Midbrain (tissue), 1 donor: Measurements from ENCODE around the gene P2RX2.

ENCODE experiments used
- DNase-seq: peaks from one replicate; lab custom pipeline; 2025; lab: John Stamatoyannopoulos, UW

The P2RX2 gene

DNA sequence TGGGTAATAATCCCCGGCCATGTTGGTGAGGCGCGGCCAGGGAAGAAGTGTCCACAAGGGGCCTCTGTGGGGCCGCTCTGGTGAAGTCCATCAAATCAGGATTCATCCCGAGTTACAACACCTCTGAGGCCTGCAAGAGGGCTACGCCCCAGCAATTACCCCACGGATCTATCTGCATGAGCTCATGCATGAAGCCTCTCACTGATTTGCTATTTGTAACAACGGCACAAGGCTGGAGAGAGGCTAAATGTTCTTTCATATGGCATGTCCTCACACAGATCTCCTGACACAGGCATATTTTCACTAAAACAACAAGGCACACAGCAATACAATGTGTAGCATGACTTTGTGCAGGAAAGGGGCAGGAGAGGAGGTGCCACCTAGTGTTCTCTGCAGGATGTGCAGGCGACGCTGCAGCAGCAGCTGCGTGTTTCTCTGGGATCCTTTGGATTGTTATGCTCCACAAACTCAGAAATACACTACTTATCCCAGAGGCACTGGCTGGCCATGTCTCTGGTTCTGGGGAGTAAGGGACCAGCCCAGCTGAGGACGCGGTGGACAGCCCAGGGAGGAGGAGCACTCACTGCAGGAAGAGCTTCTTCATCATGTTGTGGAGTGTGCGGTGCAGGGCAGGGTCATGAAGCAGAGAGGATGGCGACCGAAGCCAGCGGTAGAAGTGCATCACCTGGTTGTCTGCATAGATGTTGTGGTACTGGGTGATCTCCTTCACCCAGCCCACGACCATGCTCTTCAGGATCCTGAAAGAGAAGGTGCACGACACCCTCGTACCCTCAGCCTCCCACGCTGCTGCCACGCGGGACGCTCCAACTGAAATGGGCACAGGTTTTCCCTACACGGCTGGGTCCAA, 20.2 kb downstream of the P2RX2 start:
- no peak for DNase-seq

DNA sequence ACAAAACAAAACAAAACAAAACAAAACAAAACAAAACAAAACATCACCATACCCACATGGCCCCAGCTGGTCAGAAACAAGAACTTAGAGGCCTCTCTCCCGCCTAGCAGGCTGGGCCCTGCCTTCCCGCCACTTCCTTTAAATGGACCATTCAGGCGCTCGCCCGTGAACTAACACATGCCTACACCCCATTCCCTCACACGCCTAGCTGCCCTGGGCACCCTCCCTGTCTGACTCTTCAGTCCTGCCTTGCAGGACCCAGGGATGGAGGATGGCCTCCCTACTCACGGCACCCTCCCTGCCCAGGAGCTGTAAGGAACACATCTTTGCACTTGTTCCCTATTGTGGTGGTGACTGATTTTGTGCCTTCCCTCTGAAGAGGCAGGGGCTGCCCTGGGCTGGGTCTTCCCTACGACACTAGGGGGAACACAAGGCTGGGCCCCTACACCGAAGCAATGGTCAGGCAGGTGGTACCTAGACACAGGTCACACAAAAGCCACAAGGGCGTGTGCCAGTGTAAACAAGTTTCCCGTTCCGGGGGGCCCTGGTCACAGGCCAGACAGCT, 21.5 kb downstream of the P2RX2 start:
- no peak for DNase-seq

DNA sequence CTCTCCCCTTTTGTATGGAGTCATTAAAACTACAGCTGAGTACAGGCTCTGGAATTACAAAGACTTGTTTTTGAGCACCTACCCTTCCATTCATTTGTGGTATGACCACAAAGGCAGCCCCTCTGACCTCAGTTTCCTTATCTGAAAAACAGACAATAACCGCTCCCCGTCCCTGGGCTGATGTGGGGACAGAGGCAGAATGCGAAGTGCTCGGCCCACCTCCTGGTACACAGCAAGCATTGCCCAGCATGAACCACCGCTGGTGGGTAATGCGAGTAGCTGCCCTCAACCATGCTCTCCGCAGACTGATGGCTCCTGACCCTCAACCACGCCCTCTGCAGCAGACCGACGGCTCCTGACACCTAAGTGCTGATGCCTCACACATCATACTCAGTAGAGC, 22.4 kb downstream of the P2RX2 start:
- DNase-seq, result no peak

DNA sequence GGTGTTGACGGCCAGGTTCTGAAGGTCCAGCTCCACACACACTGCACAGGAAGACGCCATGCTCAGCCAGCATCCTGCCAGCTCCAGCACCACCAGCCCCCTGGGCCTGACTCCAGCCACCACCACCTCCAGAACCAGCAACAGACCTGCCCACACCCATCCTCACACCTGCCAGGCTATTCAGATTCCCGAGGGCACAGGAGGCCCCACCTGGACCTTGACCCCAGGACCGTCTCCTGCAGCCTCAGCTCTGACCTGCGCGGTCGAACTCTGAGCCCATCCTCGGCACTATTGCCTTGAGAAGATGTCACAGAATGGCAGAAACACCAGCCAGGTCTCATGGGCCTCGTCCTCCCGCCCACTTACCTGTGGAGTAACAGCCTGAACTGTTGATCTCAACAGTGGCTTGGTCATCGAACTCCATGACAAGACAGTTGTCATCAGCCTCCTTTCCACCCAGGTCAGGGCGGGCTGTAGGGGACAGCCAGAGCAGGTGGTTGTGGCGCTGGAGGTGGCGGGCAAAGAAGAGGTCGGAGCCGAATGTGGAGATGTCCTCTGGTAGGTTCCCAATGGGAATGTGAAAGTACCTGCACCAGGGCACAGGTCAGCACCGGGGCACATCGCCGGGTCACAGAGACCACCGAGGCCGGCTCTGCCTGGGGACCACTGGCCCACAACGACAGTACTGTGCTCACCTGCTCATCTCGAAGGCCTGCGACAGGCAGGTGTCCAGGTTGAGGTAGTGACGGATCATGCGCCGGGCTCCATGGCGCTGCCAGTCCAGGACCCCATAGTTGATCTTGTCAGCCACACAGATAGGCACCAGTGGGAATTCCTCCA, 23.5 kb downstream of the P2RX2 start:
- DNase-seq, result no peak

DNA sequence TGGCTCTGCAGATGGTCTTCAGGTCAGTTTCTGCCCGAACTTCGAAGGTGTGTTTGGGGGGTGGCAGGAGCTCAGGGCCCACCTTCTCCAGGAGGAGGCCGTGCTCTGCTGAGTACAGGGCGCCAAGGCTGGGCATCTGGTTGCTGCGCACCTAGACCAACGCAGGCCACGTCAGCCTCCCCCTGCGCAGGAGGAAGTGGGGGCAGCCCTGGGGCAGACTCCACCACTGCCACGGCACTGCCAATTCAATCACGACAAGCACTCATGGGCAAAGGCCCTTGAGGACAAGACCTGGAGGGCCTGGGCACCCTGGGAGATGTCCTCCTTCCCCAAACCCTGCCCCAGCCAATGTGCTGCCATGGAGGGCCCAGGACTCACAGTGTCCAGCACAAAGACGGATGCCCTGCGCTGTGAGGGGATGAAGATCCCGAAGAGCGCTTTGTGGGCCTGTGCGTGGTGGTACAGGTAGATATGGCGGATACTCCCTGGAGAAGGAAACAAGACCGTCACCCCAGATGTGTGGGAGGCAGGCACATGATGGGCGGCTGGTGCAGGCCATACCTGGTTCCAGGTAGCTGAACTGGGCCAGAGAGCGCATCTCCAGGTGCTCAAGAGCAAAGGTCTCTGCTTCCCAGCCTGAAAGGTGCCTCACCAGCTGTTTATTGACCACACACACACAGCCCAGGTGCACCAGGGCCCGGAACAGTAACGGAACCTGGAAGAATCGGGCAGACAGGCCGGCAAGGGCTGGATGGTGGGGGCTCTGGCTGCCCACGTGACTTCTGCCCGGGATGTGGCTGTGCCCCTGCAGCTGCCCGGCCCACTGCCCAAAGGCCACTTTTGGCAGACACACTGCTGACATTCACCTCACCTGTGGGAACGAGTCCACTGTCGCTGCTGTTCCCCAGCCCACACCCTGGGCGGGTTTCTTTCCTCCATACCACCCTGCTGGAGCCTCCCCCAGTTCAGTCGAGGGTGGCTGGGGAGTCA, 24.6 kb downstream of the P2RX2 start:
- DNase-seq, result no peak

DNA sequence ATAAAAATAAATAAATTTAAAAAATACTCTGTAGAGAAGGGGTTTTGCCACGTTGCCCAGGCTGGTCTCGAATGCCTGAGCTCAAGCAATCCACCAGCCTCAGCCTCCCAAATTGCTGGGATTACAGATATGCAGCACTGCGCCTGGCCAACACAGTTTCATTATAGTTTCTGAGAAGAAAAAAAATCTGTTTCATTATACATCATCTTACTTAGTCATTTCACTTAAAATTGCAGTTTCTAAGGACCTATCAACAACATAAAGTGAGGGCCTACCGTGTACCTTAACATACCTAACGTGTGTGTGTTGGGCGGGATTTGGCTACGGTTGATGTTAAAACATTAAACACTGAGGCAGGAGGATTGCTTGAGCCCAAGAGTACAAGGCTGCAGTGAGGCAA, 28.3 kb downstream of the P2RX2 start:
- no peak for DNase-seq

DNA sequence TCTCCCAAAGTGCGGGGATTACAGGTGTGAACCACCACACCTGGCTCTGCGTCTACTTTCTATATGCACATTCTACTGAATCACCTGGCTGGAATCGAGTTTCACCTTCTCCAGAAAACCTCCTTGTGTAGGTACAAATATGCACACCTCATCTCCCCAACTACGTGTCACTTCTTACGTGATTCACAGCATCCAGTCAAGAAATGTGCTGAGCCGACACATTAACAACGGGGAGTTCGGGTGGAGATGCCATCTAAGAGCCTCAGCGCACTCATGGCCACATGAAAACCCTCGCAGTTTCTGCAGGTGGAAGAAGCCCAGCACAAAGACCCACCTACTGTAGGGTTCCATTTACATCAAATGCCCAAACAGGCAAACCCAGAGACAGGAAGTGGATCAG, 29.3 kb downstream of the P2RX2 start:
- no peak for DNase-seq

DNA sequence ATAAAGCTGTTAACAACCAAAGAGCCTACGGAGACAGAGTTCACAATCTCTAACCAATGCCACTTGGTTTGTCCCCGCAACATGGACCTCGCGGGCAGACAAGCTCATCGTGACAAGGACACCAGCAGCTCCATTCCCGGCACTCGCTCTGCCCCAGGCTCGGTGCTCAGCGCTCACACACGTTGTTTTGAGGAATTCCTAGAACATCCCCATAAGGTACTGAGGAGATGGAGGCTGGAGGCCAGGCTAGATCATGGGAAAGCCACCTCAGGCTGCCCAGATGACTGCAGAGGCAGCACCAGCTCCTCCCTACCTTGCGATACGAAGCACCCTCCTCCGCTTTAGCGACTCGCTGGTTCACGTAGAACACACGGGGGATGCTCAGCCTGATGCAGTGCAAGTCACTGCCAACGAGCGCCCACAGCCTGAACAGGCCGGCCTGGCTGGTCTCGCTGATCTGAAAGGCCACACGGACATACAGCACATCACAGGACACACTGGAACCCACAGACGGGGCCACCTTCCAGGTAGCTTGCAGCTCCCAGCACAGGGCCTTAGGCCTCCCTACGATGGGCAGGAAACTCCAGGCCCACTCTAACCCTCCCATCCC, 30.1 kb downstream of the P2RX2 start:
- no peak for DNase-seq

DNA sequence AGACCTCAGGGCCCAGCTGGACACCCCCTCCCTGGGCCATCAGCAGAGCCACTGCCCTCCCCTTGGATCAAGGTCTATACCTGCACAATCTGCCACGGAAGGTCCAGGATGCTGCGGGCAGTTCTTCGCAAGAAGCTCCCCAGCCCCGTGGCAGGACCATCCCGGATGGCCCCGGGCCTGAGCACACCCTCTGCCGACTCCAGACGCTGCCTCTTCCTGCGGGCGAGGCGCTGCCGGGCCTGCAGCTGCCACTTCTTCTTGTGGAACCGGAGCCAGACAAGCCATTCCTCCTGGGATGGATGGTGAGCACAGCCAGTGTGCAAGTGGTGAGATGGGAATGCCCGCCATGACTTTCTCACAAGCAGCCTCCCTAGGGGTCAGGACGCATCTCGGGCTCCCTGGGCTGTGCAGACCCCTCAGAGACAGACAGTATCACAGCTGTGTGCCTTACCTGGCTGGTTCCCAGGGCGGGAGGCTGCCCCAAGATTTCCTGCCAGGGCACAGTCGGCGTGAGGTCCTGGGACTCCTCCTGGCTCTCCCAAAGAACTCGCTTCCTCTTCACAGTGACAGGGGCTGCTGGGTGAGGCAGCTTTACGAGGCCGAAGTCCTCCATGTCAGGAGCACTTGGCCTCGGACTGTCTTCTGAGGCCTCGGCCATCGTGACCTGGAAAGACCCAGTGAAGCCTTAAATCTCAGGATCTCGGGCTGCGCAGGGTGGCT, 30.8 kb downstream of the P2RX2 start:
- DNase-seq, result no peak

DNA sequence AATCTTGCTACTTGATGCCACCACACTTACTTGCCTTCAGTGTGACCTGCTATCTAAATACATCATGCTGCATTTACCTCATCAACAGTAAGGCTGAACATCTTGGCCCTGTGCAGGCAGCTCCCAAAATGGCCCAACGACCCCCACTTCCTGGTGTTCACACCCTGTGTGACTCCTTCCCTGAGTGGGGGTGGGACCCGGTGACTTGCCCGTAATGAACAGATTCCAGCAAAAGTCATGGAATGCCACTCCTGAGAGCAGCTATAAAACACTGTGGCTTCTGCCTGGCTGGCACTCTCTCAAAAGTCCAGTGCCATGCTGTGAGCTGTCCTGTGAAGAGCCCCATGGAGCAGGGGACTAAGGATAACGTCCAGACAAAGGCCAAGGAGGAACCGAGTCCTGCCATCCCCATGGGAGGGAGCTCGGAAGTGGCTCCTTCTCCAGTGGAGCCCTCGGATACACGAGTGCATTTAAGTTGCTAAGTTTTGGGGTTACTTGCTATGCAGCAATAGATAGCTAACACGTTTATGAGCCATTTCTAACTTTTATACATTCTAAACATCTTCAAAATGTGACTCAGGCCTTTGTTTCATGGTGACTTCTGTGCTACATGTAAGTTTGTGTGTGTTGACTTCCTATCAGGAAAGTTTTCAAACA, 33.0 kb downstream of the P2RX2 start:
- no peak for DNase-seq

DNA sequence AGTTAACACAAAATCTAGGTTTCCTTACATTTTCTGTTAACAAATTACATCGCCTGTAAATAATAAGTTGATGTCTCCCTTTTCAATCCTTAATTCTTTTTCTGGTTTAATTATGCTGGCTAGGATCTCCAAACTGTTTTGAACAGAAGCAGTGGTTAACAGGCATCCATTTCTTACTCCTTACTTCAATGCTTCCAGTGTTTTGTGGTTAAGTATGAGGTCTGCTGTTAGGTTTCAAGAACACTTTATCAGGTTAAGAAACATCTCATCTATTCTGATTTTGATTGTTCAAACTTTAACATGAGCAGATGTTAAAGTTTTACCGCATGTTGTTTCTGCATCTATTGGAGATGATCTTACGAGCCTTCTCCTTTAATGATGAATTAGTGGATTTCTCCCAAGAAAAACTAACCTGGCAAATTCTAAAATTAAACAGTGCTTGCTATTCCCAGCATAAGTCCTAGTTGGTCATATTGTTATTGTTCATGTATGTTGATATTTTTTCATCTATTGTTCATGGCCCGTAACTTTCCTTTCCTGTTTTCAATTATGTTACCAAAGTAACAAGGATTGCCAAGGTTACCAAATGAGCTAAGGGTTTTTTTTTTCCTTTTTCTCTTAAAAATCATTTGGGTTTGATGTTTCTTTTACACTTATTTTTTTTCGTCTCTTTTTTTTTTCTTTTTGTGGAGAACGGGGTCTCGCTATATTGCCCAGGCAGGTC, 35.2 kb downstream of the P2RX2 start:
- DNase-seq, result no peak

DNA sequence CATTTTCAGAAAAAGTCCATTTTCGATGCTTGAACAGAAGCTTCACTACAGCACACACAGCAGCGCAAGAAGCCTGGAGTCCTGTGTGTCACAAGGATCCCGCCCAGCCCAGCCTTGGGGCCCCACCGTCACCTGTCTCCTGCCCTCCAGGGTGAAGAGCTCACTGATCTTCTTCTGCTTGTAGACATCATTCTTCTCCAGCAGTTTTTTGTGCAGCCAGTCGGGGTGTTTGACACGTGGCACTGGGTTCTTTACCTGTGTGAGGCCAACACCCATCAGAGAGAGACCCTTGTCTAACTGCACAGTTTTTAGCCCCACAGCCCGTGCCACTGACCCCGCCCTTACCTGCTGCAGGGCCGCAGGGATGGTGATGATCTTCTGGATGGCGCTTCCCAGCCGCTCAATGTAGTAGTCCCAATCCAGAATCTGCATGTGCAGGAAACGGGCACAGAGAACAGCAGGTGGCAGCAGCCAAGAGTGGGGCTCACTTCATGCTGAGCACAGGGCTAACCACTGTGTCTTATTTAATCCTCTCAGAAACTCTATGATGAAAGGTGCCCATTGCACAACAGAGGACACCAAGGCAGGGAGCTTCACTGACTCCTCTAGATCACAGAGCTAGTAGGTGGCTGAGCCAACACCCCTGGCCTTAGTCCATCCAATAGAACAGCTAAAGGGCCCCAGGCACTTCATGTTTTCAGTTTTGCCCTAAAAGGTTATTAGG, 38.6 kb downstream of the P2RX2 start:
- DNase-seq, result no peak

DNA sequence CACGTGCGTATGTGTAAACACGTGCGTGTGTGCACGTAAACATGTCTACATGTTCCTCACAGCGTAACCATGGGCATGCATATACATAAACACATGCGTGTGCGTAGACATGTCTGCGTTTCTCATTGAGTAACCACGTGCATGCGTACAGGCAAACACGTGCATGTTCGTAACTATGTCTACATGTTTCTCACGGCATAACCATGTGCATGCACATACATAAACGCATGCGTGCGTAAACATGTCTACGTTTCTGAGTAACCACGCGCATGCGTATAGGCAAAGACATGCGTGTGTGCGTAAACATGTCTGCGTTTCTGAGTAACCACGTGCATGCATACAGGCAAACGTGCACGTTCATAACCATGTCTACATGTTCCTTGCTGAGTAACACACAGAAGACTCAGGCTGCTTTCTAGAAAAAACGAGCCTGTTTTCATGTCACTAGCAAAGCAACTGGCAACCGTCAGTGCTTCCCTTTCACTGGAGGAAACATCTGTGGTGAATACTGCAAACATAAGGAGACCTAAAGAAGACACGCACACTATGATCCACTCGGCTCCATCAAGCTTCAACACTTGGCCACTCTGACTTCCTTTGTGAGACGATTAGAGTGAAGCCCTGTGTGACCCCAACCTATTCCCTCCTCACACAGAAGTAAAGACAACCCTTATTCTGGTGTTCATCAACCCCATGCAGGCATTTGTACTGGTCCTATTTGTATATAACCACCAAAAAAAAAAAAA, 39.7 kb downstream of the P2RX2 start:
- DNase-seq, result no peak

DNA sequence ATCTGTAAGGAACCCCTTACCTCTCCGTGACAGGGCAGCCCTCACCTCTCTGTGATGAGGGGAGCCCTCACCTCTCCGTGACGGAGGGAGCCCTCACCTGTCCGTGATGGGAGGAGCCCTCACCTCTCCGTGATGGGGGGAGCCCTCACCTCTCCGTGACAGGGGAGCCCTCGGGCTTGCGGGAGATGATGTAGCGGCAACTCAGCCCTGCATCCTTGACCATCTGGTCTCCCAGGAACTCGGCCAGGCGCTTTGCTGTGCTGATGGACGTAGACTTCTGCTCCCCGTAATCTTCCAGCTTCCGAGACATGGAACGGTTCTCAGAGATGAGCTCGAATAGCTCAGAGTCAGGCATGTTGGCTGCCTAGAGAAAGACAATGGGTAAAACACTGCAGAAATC, 40.6 kb downstream of the P2RX2 start:
- no peak for DNase-seq

DNA sequence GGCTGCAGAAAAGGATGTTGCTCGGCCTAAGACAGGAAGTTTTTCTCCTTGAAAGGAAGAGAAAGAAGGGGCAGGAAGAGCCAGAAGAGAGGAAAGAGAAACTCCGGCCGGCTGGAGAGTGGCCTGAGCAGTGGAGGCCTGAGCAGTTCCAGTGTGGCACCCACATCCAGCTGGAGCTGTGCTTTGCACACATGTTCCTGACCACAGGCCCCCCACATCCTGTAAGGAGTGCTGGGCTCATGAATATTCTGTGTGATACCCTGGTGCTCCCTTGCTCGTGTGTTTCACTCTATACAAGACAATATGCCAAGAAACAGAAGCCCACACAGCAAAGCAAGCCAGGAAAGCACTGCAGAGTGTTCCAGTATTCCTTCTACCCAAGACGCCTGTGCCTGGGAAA, 41.5 kb downstream of the P2RX2 start:
- no peak for DNase-seq

DNA sequence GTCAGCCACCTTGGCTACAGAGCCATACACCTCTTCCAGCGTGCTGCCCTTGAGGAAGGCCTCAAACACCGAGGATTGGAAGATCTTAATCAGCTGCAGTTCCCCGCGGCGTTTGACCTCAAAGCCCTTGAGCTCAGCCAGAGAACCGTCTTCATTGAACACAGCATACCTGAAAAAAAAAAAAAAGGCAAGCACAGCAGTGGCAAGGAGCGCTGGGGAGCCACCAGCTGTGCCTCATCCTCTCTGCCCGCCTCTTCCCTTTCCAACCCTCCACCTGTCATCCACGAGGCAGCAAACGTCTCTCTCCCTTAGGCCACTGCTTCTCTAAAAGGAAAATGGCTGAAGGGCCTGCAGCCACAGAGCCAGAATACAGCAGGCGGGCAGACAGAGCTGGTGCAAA, 42.4 kb downstream of the P2RX2 start:
- no peak for DNase-seq

DNA sequence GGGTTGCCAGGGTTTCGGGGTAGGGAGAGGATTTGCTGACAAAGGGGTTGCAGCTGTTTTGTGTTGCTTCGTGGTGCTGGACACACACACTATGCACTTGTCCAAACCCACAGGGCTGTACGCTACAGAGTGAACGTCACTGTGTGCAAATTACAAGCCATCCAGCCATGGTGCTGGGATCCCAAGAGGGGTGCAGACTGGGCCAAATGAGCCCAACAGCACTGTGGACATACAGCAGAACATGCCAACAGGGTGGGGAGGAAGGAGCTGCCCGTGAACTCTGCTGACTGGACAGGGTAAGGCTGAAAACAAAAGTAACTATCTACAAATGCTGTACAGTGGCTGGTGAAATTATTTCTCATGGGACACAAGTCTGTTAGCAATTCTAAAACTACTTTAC, 43.4 kb downstream of the P2RX2 start:
- DNase-seq, result no peak
